ENCODE measurements around the gene SLC6A9.

SLC6A9 gene

DNA sequence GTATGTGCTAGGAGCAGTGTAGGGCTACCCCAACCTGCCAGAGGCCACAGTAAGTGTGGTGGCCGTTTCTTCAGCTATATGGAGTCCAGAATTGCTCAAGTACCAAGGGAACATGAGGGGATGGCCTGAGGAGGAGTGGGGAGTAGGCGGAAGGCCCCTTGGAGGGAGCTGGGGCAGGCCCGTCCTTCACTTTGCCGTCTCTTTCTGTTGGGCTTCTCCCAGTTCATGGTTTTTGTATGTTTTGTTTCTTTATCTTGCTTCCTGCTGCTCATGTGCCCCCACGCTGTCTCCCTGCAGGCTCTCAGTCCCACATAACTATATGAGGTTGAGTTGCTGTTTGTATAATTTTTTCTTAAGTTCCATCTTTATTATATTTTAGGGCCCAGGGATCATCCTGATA, 67.4 kb downstream of the SLC6A9 start:
- DNase-seq: no peak

GRCh38 chr1:43963006-43963405, 68.3 kb downstream of the SLC6A9 start:
- DNase-seq: no peak

GRCh38 chr1:43962324-43962723, 68.9 kb downstream of the SLC6A9 start:
- DNase-seq: no peak

GRCh38 chr1:43961692-43962091, 69.6 kb downstream of the SLC6A9 start:
- DNase-seq: no peak

GRCh38 chr1:43960798-43961197, 70.5 kb downstream of the SLC6A9 start:
- no peak for DNase-seq

DNA sequence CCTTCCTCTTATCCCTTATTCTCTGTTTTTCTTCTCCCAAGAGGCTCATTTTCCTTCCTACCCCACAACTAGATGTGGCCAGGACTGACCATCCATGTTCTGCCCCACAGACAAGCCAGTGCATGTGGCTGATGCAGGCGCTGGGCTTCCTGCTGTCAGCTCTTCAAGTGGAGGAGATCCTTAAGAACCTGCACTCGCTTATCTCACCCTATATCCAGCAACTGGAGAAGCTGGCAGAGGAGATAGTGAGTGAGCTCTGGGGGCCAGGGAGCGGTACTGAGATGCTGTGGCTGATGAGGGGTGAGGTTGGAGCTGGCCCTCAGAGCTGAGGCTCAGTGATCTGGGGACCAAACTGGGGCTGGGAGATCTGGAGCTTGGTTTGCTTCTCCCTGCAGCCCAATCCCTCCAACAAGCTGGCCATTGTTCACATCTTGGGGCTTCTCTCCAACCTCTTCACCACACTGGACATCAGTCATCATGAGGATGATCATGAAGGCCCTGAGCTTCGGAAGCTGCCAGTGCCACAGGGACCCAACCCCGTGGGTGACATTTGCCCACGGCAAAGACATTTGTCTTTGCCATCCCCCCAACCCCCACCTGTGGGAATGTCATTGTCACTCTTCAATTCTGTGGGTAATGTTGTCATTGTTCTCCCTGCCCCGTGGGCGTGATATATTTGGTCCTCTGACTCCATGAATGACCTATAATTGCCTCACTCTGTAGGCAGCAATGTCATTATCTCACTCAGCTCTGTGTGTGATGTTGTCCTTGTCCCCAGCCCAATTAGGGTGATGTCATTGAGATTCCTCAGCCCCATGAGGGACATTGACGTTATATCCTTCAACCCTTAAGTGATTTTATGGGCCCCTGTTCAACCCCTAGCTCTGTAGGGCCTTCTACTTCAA, 72.7 kb downstream of the SLC6A9 start:
- no peak for DNase-seq

- no peak for DNase-seq
These were observed 73.7 kb downstream of the SLC6A9 start for GRCh38 chr1:43957407-43958040.

DNA sequence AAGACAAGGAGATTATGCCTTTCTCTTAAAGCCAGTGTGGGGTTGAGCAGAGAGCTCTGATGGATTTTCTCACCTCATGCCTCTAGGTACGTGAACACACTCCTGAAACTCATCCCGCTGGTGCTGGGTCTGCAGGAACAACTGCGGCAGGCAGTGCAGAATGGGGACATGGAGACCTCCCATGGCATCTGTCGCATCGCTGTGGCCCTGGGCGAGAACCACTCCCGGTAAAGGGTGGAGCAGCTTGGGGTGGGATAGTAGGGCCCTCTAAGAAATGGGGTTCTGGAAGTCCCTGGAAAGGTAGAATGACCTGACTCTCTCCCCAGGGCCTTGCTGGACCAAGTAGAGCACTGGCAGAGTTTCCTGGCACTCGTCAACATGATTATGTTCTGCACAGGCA, 75.0 kb downstream of the SLC6A9 start:
- no peak for DNase-seq

DNA sequence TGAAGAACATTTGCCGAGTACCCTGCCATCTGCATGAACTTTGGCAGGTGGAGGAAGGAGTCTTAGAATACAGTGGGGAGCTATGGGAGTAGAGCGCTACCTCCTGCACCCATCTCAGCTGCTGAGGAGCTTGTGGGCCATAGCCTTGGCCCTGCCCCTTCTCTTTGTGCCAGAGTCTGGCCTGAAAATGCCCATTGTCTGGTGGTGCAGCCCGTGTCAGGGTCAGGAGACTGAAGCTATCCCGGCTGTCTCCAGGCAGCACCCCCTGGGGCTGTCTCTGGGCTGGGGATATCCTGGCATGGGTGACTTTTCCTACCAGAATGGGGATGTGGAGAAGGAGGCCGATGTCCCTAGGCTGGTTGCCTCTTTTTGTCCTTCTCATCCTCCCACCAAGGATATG, 77.2 kb downstream of the SLC6A9 start:
- DNase-seq: no peak

DNA sequence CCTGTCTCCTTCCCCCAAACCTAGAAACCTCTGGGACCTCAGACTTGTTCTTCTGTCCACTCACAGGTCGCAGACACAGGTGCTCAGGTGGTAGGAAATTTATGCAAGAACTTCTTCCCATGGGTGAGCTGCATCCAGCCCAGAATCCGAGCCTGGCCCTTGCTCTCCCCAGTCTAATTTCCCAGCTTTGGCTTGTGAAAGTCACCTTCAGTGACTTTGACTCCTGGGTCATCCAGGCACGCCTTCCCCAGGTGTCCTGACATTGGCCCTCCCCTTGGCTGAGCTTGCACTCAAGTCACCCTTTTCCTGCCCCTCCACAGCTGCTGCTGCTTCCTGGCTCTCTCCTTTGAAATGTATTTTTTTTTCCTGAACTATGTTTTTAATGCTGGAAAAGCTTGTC, 77.9 kb downstream of the SLC6A9 start:
- no peak for DNase-seq

DNA sequence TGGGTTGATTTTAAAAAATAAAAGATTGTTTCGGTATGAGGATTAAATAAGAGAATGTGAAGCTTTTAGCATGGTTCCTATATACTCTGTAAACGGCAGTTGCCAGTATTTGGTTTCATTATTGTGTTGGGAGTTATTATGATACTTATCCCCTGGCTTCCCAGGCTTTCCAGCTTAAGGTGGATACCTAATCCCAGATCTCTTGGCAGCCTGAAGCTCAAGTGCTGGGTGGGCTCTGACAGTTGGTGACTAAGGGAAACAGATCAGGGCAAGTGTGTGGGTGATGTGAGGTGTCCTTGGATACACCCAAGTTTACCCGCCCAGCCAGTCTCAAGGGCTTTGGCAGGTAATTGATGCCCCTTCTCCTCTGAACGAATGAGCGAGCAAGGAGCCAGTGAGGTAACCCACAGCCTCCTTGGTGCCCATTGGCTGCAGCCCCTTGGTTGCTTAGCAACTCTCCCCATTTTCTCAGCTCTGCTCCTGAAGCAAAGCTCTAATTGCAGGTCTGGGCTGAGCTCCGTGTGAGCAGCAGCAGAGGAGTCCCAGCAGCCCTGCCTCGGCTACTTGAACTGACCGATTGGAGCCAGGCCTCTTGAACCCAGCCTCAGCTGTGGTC, 78.4 kb downstream of the SLC6A9 start:
- DNase-seq: no peak

DNA sequence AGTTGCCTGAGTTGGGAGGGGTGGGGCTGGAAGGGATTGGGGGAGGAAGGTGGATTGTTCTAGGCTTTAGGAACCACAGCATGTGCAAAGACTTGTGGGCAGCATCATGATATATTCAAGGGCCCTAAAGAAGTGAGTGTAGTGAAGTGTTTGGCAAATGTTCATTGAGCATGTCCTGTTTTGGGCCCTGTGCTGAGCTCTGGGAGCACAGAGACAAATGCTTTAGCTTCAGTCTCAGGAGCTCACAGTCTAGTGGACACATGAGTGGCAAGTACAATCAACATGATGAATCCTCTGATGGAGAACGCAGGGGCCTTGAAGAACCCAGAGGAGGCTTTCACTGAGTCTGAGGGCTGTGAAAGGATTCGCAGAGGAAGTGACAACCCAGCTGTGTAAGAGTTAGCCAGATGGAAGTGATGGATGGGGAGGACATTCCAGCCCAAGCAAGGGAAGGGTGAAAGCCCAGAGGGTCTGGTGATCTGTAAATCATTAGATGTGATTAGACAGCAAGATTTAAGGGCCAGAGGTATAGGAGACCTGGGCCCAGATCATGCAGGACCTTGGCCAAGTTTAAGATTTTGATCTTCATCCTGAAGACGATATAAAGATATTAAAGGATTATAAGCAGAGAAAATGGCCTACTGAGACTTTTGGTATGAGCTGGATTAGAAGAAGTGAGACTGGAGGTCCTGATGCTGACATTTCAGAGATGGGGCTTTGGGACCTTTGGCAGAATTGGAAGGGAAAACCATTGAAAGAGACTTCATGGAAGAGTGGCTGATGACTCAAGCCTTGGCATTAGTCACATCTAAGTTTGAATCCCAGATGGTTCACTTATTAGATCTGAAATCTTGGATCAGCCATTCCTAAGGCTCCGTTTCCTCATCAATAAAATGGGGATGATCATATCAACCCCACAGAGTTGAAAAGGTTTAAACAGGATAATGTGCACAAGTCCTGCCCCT, 80.0 kb downstream of the SLC6A9 start:
- no peak for DNase-seq

- DNase-seq: no peak
These were observed 81.6 kb downstream of the SLC6A9 start for GRCh38 chr1:43949678-43950077.

- no peak for DNase-seq
These were observed 83.3 kb downstream of the SLC6A9 start for GRCh38 chr1:43947874-43948437.

- no peak for DNase-seq
These were observed 84.0 kb downstream of the SLC6A9 start for GRCh38 chr1:43947061-43947873.
